ENCODE results near the gene COL27A1. TPM values are rescaled to one million over a fixed set of nuclear protein-coding genes. Genes with fewer than 3 reads are reported as not detected.

COL27A1 gene
- total RNA-seq, 2 experiments from 2014 or later = 0.87 to 1.2 TPM

- POLR2A ChIA-PET = no interaction called here
- no peak overlapping the region for H3K4me3 Mint-ChIP-seq
- intact Hi-C loops (cut with DNase I, micrococcal nuclease) = no loop called here
- Histone ChIP-seq H3K27me3 (ENCODE audit: control insufficient read depth in 1 of 2, insufficient read depth in 2 of 2, low read length in 2 of 2) (no peaks in the 10 kb centered on the region), H3K36me3 (ENCODE audit: insufficient read depth, low read length) (no peaks in the 10 kb centered on the region), H3K9me3 (ENCODE audit: control insufficient read depth in 1 of 2, insufficient read depth in 1 of 2, low read length in 2 of 2) (no peaks in the 10 kb centered on the region), H3K27ac (ENCODE audit: low read depth in 1 of 2, low read length in 2 of 2) (no peak overlapping the region), H3K4me1 (ENCODE audit: insufficient read depth, low read length) (peaks cover 6% of the 10 kb centered on the region), H3K4me3 (ENCODE audit: low read length) (no peak overlapping the region)
- peaks cover 4% of the 10 kb centered on the region for H3K4me1 Mint-ChIP-seq (ENCODE audit: low read depth)
- no peaks in the 10 kb centered on the region for H3K27me3 Mint-ChIP-seq
- TF ChIP-seq CTCF (IDR thresholded peaks at IDR 0.05) = no peak
- peak in 1 of 14 experiments; percentile 17 for DNase-seq
- ATAC-seq (ENCODE audit: poor library complexity) = no peak
- H3K27ac Mint-ChIP-seq = no peak overlapping the region
- CTCF ChIA-PET = no interaction called here
- H3K9me3 Mint-ChIP-seq = no peaks in the 10 kb centered on the region
- no peaks in the 10 kb centered on the region for H3K36me3 Mint-ChIP-seq (ENCODE audit: low read depth)
Observed at GRCh38 chr9:114304416-114305188, 149.3 kb downstream of the COL27A1 start.

- Histone ChIP-seq H3K4me3 (ENCODE audit: low read length) (no peak overlapping the region), H3K36me3 (ENCODE audit: insufficient read depth, low read length) (no peaks in the 10 kb centered on the region), H3K4me1 (ENCODE audit: insufficient read depth, low read length) (peaks cover 6% of the 10 kb centered on the region), H3K27ac (ENCODE audit: low read depth in 1 of 2, low read length in 2 of 2) (no peak overlapping the region), H3K27me3 (ENCODE audit: control insufficient read depth in 1 of 2, insufficient read depth in 2 of 2, low read length in 2 of 2) (no peaks in the 10 kb centered on the region), H3K9me3 (ENCODE audit: control insufficient read depth in 1 of 2, insufficient read depth in 1 of 2, low read length in 2 of 2) (no peaks in the 10 kb centered on the region)
- no peak for ATAC-seq (ENCODE audit: poor library complexity)
- H3K9me3 Mint-ChIP-seq = no peaks in the 10 kb centered on the region
- ChIA-PET CTCF (no interaction called here), POLR2A (no interaction called here)
- no peak overlapping the region for H3K4me3 Mint-ChIP-seq
- peaks cover 4% of the 10 kb centered on the region for H3K4me1 Mint-ChIP-seq (ENCODE audit: low read depth)
- no peaks in the 10 kb centered on the region for H3K27me3 Mint-ChIP-seq
- H3K27ac Mint-ChIP-seq = no peak overlapping the region
- intact Hi-C loops (cut with DNase I, micrococcal nuclease) = no loop called here
- no peak for DNase-seq
- no peak for TF ChIP-seq CTCF (IDR thresholded peaks at IDR 0.05)
- no peaks in the 10 kb centered on the region for H3K36me3 Mint-ChIP-seq (ENCODE audit: low read depth)
Observed at GRCh38 chr9:114307899-114308267, 152.5 kb downstream of the COL27A1 start.

GRCh38 chr9:114308361-114308950 is 153.1 kb downstream of the COL27A1 start:
- Histone ChIP-seq H3K27ac (ENCODE audit: low read depth in 1 of 2, low read length in 2 of 2) (no peak overlapping the region), H3K4me3 (ENCODE audit: low read length) (no peak overlapping the region), H3K27me3 (ENCODE audit: control insufficient read depth in 1 of 2, insufficient read depth in 2 of 2, low read length in 2 of 2) (no peaks in the 10 kb centered on the region), H3K36me3 (ENCODE audit: insufficient read depth, low read length) (no peaks in the 10 kb centered on the region), H3K4me1 (ENCODE audit: insufficient read depth, low read length) (peaks cover 6% of the 10 kb centered on the region), H3K9me3 (ENCODE audit: control insufficient read depth in 1 of 2, insufficient read depth in 1 of 2, low read length in 2 of 2) (no peaks in the 10 kb centered on the region)
- Mint-ChIP-seq H3K27ac (no peak overlapping the region), H3K9me3 (no peaks in the 10 kb centered on the region), H3K4me1 (ENCODE audit: low read depth) (peaks cover 4% of the 10 kb centered on the region), H3K36me3 (ENCODE audit: low read depth) (no peaks in the 10 kb centered on the region), H3K4me3 (no peak overlapping the region), H3K27me3 (no peaks in the 10 kb centered on the region)
- TF ChIP-seq CTCF (IDR thresholded peaks at IDR 0.05) = no peak
- ChIA-PET POLR2A (no interaction called here), CTCF (no interaction called here)
- DNase-seq = no peak
- intact Hi-C loops (cut with DNase I, micrococcal nuclease) = no loop called here
- ATAC-seq (ENCODE audit: poor library complexity) = no peak
